ENCODE measurements around the gene NFKBIE.

The NFKBIE gene

GRCh38 chr6:44286285-44286565 is 20.9 kb upstream of the NFKBIE start:
- peaks cover 50 to 68% of the 10 kb centered on the region in 2 donors for H3K27me3 Mint-ChIP-seq
- no peak for DNase-seq
- H3K9me3 Mint-ChIP-seq, result no peaks in the 10 kb centered on the region
- no peak for ATAC-seq (replicated peaks)
- H3K4me3 Mint-ChIP-seq, result no peak overlapping the region
- peaks cover 0 to 3% of the 10 kb centered on the region in 2 donors for H3K4me1 Mint-ChIP-seq
- no peak overlapping the region for H3K27ac Mint-ChIP-seq
- no peaks in the 10 kb centered on the region for H3K36me3 Mint-ChIP-seq

DNA sequence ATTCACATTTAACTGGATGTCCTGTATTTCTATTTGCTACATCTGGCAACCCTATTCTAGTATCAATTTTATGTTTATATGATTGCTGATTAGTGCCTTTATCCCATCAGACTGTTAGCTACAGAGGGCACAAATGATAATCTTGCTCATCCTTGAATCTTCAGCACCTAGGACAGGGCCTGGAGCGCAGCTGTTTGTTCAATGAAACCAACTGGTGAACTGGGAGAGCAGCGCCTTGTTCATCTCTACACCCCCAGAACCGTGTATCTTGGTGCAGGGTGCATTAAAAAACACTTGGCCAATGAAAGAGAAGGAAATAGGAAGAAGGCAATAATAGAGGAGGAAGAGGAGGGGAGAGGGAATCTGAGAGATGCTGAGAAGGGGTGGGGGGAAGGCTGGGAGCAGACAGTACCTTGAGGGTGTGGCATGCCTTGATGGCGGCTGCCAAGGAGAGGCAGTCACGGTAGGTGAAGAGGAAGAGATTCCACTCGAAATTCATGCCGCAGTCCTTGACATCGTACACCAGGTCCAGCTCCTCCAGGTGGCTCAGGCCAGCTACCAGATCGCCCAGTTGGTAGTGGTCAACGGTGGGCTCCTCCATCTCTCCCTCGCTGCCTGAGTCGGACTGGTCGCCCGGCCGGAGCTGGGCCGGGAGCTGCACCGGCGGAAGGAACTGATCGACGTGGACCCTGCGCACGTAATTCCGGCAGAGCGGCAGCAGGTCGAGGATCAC is 20.4 kb upstream of the NFKBIE start:
- no peaks in the 10 kb centered on the region for H3K9me3 Mint-ChIP-seq
- H3K4me1 Mint-ChIP-seq, result peaks cover 0 to 3% of the 10 kb centered on the region in 2 donors
- H3K36me3 Mint-ChIP-seq, result no peaks in the 10 kb centered on the region
- DNase-seq, result no peak
- H3K27ac Mint-ChIP-seq, result no peak overlapping the region
- H3K4me3 Mint-ChIP-seq, result no peak overlapping the region
- no peak for ATAC-seq (replicated peaks)
- peaks cover 51 to 65% of the 10 kb centered on the region in 2 donors for H3K27me3 Mint-ChIP-seq

DNA sequence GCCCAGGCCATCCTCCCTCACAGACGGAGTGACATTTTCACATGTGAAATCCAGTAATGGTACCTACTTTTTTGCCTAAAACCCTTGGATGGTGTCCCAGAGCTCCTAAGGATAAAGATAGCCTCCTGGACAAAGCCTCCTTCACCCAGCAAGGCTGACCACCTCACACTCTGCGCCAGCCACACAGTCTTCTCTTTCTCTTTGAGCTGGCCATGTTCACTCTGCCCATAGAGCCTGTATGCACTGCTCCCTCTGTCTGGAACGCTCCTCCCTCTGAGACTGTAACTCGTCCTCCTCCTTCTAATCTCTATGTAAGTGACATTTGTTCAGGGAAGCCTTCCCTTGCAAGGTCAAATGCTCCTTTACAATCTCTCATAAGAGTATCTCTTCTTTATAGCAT is 19.5 kb upstream of the NFKBIE start:
- no peak for DNase-seq
- Mint-ChIP-seq H3K9me3 (no peaks in the 10 kb centered on the region), H3K4me3 (no peak overlapping the region), H3K27ac (no peak overlapping the region), H3K4me1 (peaks cover 0 to 3% of the 10 kb centered on the region in 2 donors), H3K36me3 (no peaks in the 10 kb centered on the region), H3K27me3 (peaks cover 49 to 65% of the 10 kb centered on the region in 2 donors)
- ATAC-seq (replicated peaks), result no peak

DNA sequence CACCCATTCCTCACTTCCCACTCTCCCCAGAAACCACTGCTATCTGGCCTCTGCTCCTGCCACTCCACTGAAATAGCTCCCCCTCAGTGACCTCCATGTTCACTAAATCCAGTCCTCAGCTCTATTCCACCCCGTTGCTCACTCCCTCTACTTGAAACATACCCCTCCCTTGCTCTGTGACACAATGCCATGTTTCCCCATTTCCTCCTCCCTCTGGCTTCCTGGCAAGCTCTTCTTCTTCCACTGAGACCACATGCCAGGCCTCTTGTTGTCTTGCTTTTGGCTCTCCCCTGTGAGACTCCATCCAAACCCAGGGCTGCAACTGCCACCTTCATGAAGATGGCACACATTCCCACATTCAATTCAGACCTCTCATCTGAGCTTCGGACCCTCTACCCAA is 18.8 kb upstream of the NFKBIE start:
- DNase-seq, result no peak
- Mint-ChIP-seq H3K36me3 (no peaks in the 10 kb centered on the region), H3K4me3 (no peak overlapping the region), H3K9me3 (no peaks in the 10 kb centered on the region), H3K27me3 (peaks cover 50 to 66% of the 10 kb centered on the region in 2 donors), H3K4me1 (peaks cover 0 to 2% of the 10 kb centered on the region in 2 donors), H3K27ac (no peak overlapping the region)
- ATAC-seq (replicated peaks), result no peak

- no peak overlapping the region for H3K4me3 Mint-ChIP-seq
- H3K27ac Mint-ChIP-seq, result peak overlapping the region; percentile 16
- peaks cover 0 to 3% of the 10 kb centered on the region in 2 donors for H3K4me1 Mint-ChIP-seq
- H3K27me3 Mint-ChIP-seq, result peaks cover 53 to 62% of the 10 kb centered on the region in 2 donors
- H3K36me3 Mint-ChIP-seq, result peaks cover 0 to 1% of the 10 kb centered on the region in 2 donors
- ATAC-seq (replicated peaks) (no peak), DNase-seq (no peak)
- H3K9me3 Mint-ChIP-seq, result no peaks in the 10 kb centered on the region
These were observed 13.7 kb upstream of the NFKBIE start for GRCh38 chr6:44278774-44279697.

GRCh38 chr6:44278315-44278714 is 13.0 kb upstream of the NFKBIE start:
- no peak for DNase-seq
- Mint-ChIP-seq H3K27me3 (peaks cover 54 to 58% of the 10 kb centered on the region in 2 donors), H3K4me3 (no peak overlapping the region), H3K4me1 (peaks cover 0 to 3% of the 10 kb centered on the region in 2 donors), H3K36me3 (peaks cover 0 to 1% of the 10 kb centered on the region in 2 donors), H3K9me3 (no peaks in the 10 kb centered on the region), H3K27ac (no peak overlapping the region)
- ATAC-seq (replicated peaks), result no peak

DNA sequence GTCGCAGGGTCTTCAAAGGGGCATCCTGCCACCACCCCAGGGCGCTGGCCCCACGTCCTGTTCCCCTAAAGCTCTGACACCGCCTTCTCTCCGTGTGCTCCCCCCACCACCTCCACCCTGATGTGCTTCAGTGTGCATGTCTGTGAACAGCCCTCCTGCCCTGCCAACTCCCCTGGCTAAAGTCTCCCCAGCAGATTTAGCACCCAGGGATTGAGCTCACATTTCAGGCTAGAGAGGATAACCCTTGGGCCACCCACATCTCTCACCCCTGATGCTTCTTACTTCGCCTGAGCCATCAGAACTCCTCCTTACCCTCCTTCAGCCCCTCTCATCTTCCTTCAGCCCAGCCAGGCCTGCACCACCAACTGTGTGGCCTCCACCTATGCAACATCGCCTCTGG is 12.4 kb upstream of the NFKBIE start:
- Mint-ChIP-seq H3K27ac (no peak overlapping the region), H3K27me3 (peaks cover 59% of the 10 kb centered on the region in 2 donors), H3K36me3 (peaks cover 0 to 1% of the 10 kb centered on the region in 2 donors), H3K9me3 (no peaks in the 10 kb centered on the region), H3K4me1 (peaks cover 0 to 3% of the 10 kb centered on the region in 2 donors), H3K4me3 (no peak overlapping the region)
- ATAC-seq (replicated peaks), result no peak
- DNase-seq, result no peak

- peak overlapping the region in 1 of 2 donors; percentile 21 for H3K4me3 Mint-ChIP-seq
- peaks cover 64 to 67% of the 10 kb centered on the region in 2 donors for H3K27me3 Mint-ChIP-seq
- no peak for DNase-seq
- no peaks in the 10 kb centered on the region for H3K9me3 Mint-ChIP-seq
- peaks cover 0 to 3% of the 10 kb centered on the region in 2 donors for H3K4me1 Mint-ChIP-seq
- no peak for ATAC-seq (replicated peaks)
- H3K27ac Mint-ChIP-seq, result peak overlapping the region; percentile 74
- peaks cover 0 to 1% of the 10 kb centered on the region in 2 donors for H3K36me3 Mint-ChIP-seq
These were observed 11.6 kb upstream of the NFKBIE start for GRCh38 chr6:44276667-44277640.

- Mint-ChIP-seq H3K4me1 (peaks cover 4 to 9% of the 10 kb centered on the region in 2 donors), H3K27ac (no peak overlapping the region), H3K9me3 (no peaks in the 10 kb centered on the region), H3K36me3 (peaks cover 0 to 1% of the 10 kb centered on the region in 2 donors), H3K4me3 (peak overlapping the region; percentile 22 to 33), H3K27me3 (peaks cover 69 to 76% of the 10 kb centered on the region in 2 donors)
- peak; percentile 67 to 76 for ATAC-seq (replicated peaks)
- no peak for DNase-seq
These were observed 10.6 kb upstream of the NFKBIE start for GRCh38 chr6:44275749-44276648.

DNA sequence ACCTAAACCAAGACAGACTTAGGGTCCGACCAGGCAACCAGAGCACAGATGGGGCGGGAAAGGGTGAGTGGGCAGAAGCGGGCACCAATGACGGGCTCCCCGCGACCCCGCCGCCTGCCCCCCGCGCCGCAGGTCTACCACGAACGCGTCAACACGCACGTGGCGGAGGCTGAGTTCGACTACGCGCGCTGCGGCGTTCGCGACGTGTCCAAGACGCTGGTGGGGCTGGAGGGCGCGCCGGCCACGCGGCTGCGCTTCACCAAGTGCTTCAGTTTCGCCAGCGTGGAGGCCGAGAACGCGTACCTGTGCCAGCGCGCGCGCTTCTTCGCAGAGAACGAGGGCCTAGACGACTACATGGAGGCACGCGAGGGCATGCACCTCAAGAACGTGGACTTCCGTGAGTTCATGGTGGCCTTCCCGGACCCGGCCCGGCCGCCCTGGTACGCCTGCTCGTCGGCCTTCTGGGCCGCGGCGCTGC is 10.0 kb upstream of the NFKBIE start:
- Mint-ChIP-seq H3K9me3 (no peaks in the 10 kb centered on the region), H3K4me3 (peak overlapping the region in 1 of 2 donors; percentile 33), H3K4me1 (peaks cover 5 to 10% of the 10 kb centered on the region in 2 donors), H3K27me3 (peaks cover 65 to 73% of the 10 kb centered on the region in 2 donors), H3K27ac (no peak overlapping the region), H3K36me3 (peaks cover 0 to 1% of the 10 kb centered on the region in 2 donors)
- DNase-seq (no peak), ATAC-seq (replicated peaks) (no peak)

GRCh38 chr6:44273617-44274016 is 8.3 kb upstream of the NFKBIE start:
- peaks cover 19 to 26% of the 10 kb centered on the region in 2 donors for H3K4me1 Mint-ChIP-seq
- peaks cover 0 to 1% of the 10 kb centered on the region in 2 donors for H3K36me3 Mint-ChIP-seq
- DNase-seq, result no peak
- H3K4me3 Mint-ChIP-seq, result no peak overlapping the region
- H3K9me3 Mint-ChIP-seq, result no peaks in the 10 kb centered on the region
- peaks cover 63 to 71% of the 10 kb centered on the region in 2 donors for H3K27me3 Mint-ChIP-seq
- no peak overlapping the region for H3K27ac Mint-ChIP-seq
- ATAC-seq (replicated peaks), result no peak

DNA sequence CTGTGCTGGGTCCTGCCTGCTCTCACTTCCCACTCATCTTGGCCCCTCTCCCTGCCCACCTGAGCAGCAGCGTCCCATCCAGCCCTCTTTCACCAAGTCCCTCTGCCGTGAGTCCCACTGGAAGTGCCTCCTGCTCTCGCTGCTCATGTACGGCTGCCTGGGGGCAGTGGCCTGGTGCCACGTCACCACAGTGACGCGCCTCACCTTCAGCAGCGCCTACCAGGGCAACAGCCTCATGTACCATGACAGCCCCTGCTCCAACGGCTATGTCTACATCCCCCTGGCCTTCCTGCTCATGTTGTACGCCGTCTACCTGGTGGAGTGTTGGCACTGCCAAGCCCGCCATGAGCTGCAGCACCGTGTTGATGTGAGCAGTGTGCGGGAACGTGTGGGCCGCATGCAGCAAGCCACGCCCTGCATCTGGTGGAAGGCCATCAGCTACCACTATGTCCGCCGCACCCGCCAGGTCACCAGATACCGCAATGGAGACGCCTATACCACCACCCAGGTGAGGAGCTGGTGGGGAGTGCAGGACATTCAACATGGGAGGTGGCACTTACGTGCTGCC is 7.7 kb upstream of the NFKBIE start:
- Mint-ChIP-seq H3K36me3 (peaks cover 0 to 1% of the 10 kb centered on the region in 2 donors), H3K4me1 (peaks cover 19 to 31% of the 10 kb centered on the region in 2 donors), H3K27ac (no peak overlapping the region), H3K9me3 (no peaks in the 10 kb centered on the region), H3K27me3 (peaks cover 58 to 67% of the 10 kb centered on the region in 2 donors), H3K4me3 (no peak overlapping the region)
- no peak for DNase-seq
- ATAC-seq (replicated peaks), result no peak

DNA sequence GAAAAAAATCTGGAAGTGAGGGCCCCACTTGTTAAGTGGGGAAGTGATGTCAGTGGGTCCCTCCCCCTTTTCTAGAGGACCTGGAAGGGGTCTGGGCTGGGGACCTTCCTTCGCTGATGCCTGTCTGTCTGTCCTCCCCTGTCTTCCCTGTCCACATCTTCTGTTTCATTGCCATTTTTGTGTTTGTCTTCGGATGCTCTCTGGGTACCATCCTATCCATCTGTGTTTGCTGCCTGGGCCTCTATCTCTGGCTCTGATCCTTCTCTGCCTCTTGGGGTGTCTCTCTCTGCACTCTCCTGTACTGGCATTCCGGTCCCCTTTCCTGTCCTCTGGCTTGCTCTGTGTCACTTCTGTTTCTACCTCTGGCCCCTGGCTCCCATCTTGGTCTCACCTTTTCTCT is 7.2 kb upstream of the NFKBIE start:
- DNase-seq (no peak), ATAC-seq (replicated peaks) (no peak)
- H3K27ac Mint-ChIP-seq, result no peak overlapping the region
- H3K4me3 Mint-ChIP-seq, result no peak overlapping the region
- H3K4me1 Mint-ChIP-seq, result peaks cover 19 to 37% of the 10 kb centered on the region in 2 donors
- no peaks in the 10 kb centered on the region for H3K9me3 Mint-ChIP-seq
- H3K36me3 Mint-ChIP-seq, result no peaks in the 10 kb centered on the region
- H3K27me3 Mint-ChIP-seq, result peaks cover 53 to 61% of the 10 kb centered on the region in 2 donors
